GM18526 (cell line): ENCODE measurements around the gene ETV4.

Experiments
- POLR2A ChIP-seq: IDR thresholded peaks from 3 replicates; pipeline ENCODE4 v1.6.1; 2011; ENCODE audit not compliant: insufficient read length; ENCODE audit errors: extremely low read depth

Gene ETV4

GRCh38 chr17:43546319-43547188 lies at the start of gene ETV4:
ETV4 (minus strand) TSS chr17:43546340; CDS start chr17:43545617, 723 bp downstream.
- TF ChIP-seq POLR2A, result no peak

- no peak for TF ChIP-seq POLR2A
These were observed 49.3 kb upstream of the ETV4 start for GRCh38 chr17:43595466-43595865.

DNA sequence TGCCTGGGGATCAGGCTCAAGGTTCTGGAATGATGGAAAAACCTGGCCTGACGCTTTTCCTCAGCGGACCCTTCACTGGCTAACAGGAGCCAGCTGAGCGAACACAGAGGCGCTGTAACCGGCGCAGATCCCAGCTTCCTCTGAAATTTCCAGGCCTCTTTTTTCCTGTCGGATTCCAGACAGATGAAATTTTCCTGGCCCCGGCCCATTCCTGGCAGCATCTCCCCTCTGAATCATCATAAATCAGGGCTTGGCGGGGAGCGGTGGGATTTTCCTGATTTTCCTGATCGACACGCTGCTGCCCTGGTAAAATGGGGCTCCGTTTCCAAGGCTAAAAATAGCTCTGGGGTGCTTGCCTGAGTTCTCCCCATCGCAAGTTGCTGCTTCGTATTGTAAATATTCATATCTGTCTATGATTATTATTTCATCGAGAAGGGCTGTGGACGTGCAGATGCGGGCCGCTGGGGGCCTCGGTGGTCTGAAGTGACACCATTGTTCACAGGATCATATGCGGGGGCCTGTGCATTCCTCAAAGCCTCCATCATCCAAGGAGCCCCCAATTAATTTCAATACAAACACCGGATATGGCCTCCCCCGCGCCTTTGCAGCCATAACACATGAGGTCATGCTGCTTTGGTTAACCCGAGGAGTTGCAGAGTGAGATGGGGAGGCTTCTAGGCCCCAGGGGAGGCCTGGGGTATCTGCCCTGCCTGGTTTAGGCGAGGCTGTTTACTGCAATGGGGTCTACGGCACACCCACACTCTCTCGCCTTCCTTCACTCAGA lies 45.8 kb upstream of the ETV4 start:
- TF ChIP-seq POLR2A, result no peak

DNA sequence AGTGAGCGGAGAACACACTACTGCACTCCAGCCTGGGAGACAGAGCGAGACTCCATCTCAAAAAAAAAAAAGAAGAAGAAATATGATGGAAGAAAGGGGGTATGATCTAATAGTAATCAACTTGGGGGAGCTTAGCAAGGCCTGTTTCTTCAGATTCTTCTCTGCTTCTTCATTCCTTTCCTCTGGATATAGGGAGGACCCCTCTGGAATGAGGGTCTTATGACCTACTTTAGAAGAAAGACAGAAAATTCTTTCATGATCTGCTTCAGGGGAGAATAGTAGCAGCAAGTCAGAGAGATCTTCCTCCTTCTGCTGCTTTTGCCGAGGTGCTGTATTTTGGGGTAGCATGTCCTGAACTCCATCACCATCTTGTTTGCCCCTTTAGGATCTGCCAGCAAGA lies 44.9 kb upstream of the ETV4 start:
- TF ChIP-seq POLR2A, result no peak

GRCh38 chr17:43588664-43589435 lies 42.7 kb upstream of the ETV4 start:
- TF ChIP-seq POLR2A, result no peak

DNA sequence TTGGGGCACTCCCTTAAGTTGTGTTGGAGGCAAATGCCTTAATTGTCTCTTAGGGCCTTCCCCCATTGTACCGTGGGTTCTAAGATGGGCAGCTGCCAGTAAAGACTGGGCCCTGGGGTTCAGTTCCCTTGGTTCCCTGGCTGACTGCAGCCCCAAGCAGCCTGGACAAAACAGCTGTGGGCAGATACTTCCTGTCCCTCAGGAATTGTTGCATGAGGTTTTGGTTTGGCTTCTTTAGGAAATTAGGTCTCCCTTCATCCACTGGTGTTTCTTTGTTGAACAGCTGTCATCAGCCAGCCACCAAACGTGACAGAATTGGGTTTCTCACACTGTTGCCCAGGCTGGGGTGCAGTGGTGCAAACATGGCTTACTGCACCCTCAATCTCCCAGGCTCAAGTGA lies 42.0 kb upstream of the ETV4 start:
- no peak for TF ChIP-seq POLR2A

- no peak for TF ChIP-seq POLR2A
These were observed 41.5 kb upstream of the ETV4 start for GRCh38 chr17:43587647-43588046.

GRCh38 chr17:43584666-43585102 lies 38.5 kb upstream of the ETV4 start:
- TF ChIP-seq POLR2A, result no peak

GRCh38 chr17:43583332-43583731 lies 37.2 kb upstream of the ETV4 start:
- no peak for TF ChIP-seq POLR2A

- no peak for TF ChIP-seq POLR2A
These were observed 35.5 kb upstream of the ETV4 start for GRCh38 chr17:43581613-43582012.

DNA sequence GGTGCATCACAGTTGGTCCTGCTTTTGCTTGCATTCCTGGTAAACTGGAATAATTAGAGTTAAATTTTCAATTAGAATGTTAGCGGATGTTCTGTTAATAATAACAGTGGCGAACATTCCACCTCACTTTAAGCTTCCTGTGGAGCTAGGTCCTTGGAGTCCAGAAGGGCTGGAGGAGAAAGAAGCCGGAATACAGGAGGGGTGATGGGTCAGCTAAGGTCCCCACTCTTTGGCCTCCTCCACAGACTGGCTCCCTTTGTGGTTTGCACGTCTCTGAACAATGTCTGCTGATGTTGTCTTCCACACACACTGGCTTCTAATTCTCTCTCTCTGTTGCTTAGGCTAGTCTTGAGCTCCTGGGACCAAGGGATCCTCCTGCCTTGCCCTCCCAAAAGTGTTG lies 35.0 kb upstream of the ETV4 start:
- TF ChIP-seq POLR2A, result no peak

- no peak for TF ChIP-seq POLR2A
These were observed 33.5 kb upstream of the ETV4 start for GRCh38 chr17:43579566-43580140.

DNA sequence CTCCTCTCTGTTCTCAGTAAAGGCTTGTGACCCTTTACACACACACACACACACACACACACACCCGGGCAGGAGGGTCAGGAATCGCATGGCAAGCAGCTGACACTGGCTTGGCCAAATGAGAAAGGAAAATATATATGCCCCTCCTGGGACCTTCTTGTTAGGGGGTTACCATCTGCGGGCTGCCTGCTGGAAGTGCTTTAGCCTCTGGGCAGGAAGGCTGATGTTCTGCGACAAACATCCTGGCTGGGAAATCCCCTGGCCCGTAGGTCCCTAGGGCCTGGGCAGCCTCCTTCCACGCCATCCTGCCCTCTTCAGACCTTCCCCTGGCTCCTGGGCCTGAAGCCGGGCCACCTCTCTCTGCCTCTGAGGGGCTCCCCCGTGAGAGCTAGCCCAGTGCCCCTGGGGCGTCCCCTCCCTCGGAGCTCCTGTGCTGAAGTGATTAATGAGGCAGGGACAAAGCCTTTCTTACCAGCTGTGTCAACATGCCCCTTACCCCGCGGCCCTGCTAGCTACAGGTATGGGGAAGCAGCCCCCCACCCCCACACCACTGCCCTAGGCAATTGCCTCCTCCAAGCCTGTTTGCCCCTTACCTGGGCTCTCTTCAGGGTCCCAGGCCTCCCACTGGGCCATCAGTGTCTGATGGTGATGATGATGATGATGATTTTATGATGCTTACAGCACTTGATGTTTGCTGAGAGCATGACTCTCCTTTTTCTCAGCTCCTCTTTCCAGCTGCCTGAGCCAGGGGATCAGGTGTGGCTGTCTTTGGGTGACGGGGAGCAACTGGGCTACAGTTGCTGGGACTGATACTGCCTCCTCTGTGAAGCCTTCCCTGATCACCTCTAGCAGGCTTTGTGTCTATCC lies 32.8 kb upstream of the ETV4 start:
- TF ChIP-seq POLR2A, result no peak

DNA sequence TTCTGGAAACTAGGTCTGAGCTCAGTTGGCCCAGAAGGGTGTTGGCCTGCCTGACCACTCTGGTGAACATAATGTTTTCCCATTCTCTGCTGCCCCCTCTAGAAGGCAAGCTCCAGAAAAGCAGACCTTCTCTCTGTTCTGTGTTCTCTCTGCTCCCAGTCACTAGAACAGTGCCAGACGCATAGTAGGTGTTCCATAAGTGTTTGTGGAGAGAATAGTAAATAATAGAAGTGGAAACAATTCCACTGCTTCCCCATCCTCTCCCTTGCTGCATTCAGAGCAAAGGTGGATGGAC lies 32.2 kb upstream of the ETV4 start:
- no peak for TF ChIP-seq POLR2A

DNA sequence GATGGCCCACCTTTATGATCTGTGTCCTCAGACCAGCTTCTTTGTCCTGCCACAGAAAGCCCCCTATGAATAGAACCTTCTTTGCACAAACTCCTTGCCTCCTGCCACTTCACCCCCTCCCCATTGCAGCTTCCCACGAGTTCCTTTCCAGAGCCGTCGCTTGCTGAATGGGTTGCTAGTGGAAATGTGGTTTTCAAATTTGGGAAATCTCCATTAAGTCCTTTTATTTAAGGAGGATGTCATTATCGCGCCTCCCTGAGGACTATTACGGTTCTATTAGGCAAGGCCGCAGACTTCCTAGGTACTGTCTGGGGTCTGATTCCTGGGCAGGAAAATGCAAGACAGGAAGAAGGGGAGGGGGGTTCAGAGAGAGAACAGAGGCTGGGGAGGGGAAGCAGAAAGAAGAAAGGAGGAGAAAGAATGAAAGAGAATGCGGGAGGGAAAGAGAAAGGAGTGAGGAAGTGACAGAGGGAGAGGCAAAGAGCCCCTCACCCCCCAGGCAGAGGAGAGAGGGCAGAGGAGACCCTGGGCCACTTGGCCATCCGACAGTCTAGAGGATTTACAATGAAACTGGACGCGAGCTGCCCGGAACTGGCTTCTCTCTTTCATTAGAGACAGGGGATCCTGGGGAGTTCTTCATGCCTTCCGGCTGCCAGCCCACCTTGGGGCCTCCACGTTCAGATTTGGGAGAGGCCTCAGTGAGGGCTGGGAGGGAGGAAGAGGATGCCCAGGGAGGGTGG lies 31.7 kb upstream of the ETV4 start:
- TF ChIP-seq POLR2A, result no peak
